SK-N-MC (cell line): ENCODE measurements around the gene KRTAP9-2.
"Not testable (repeated sequence)": the region's sequence is repeated elsewhere in the genome, so short reads cannot be mapped to it uniquely, and the experiment has no call there.

Source experiments
- DNase-seq: peaks from one replicate; pipeline ENCODE4 v3.0.0-alpha.2; 2011; ENCODE audit warnings: low read depth, low spot score
- H3K27ac ChIP-seq: fragments of 200-600 bp; sonication (generic); 2 replicates; pipeline ENCODE4 v1.5.1; 2016; ENCODE audit warnings: mixed run types
- H3K36me3 ChIP-seq: fragments of 200-600 bp; sonication (generic); 2 replicates; pipeline ENCODE4 v1.6.1; 2017; ENCODE audit warnings: antibody characterized with exemption, low read length, mixed read lengths; ENCODE audit not compliant: insufficient read depth
- H3K4me3 ChIP-seq: fragments of 200-600 bp; sonication (generic); 2 replicates; pipeline ENCODE4 v1.5.1; 2016
- H3K9ac ChIP-seq: fragments of 200-600 bp; sonication (generic); 2 replicates; pipeline ENCODE4 v1.8.0; 2017; ENCODE audit warnings: mixed run types, mixed read lengths; ENCODE audit not compliant: insufficient read length
- H3K9me3 ChIP-seq: fragments of 200-600 bp; sonication (generic); 2 replicates; pipeline ENCODE4 v1.6.1; 2017; ENCODE audit warnings: low read depth, mild to moderate bottlenecking, antibody characterized with exemption, low read length, moderate library complexity, mixed read lengths
- EZH2 ChIP-seq: fragments of 200-600 bp; sonication (generic); IDR thresholded peaks from one replicate; pipeline ENCODE4 v1.6.1; 2017; ENCODE audit warnings: antibody characterized with exemption
- FOXP2 ChIP-seq: optimal IDR thresholded peaks from 2 replicates; pipeline ENCODE3; 2011; ENCODE audit warnings: mild to moderate bottlenecking, moderate library complexity; ENCODE audit not compliant: insufficient read depth; ENCODE audit errors: extremely low read length, control extremely low read depth
- POLR2AphosphoS5 ChIP-seq: IDR thresholded peaks from 2 replicates; pipeline ENCODE4 v1.6.1; 2012; ENCODE audit warnings: mild to moderate bottlenecking, low read depth, low read length, borderline replicate concordance

The KRTAP9-2 gene

GRCh38 chr17:41256291-41256685, 29.8 kb downstream of the KRTAP9-2 start:
- Histone ChIP-seq H3K4me3 (no peak overlapping the region), H3K9ac (no peak overlapping the region), H3K27ac (no peak overlapping the region), H3K9me3 (no peaks in the 10 kb centered on the region), H3K36me3 (no peaks in the 10 kb centered on the region)
- no peak for DNase-seq
- TF ChIP-seq EZH2 = no peak
- no peak for TF ChIP-seq FOXP2
- no peak for TF ChIP-seq POLR2AphosphoS5

- no peak overlapping the region for H3K9ac ChIP-seq
- no peak for DNase-seq
Observed at GRCh38 chr17:41258406-41258805, 32.0 kb downstream of the KRTAP9-2 start.

GRCh38 chr17:41263212-41263611, 36.8 kb downstream of the KRTAP9-2 start:
- DNase-seq = no peak
- Histone ChIP-seq H3K9me3 (no peaks in the 10 kb centered on the region), H3K27ac (no peak overlapping the region), H3K36me3 (no peaks in the 10 kb centered on the region), H3K9ac (no peak overlapping the region), H3K4me3 (no peak overlapping the region)
- TF ChIP-seq POLR2AphosphoS5 (no peak), EZH2 (no peak), FOXP2 (no peak)

More at GRCh38 chr17:41258406-41258805, 32.0 kb downstream of the KRTAP9-2 start:
- Histone ChIP-seq H3K9me3 (no peaks in the 10 kb centered on the region), H3K36me3 (no peaks in the 10 kb centered on the region), H3K27ac (no peak overlapping the region), H3K4me3 (no peak overlapping the region)
- TF ChIP-seq EZH2 (no peak), FOXP2 (no peak), POLR2AphosphoS5 (no peak)

- H3K4me3 ChIP-seq = no peak overlapping the region
- no peak overlapping the region for H3K9ac ChIP-seq
- no peak for TF ChIP-seq POLR2AphosphoS5
- no peak for TF ChIP-seq FOXP2
- no peak for TF ChIP-seq EZH2
- no peaks in the 10 kb centered on the region for H3K9me3 ChIP-seq
- H3K36me3 ChIP-seq = no peaks in the 10 kb centered on the region
- H3K27ac ChIP-seq = no peak overlapping the region
- no peak for DNase-seq
Observed at GRCh38 chr17:41264599-41264998, 38.2 kb downstream of the KRTAP9-2 start.

- TF ChIP-seq FOXP2 = no peak
- no peak for TF ChIP-seq POLR2AphosphoS5
- TF ChIP-seq EZH2 = no peak
- Histone ChIP-seq H3K27ac (no peak within 1 kb of the TSS), H3K4me3 (no peak within 1 kb of the TSS), H3K9ac (no peak within 1 kb of the TSS), H3K36me3 (no peaks in the 10 kb centered on the region), H3K9me3 (no peaks in the 10 kb centered on the region)
- DNase-seq = no peak
Observed at GRCh38 chr17:41265078-41265477, 38.6 kb downstream of the KRTAP9-2 start, which contains the start of gene KRTAP9-6. Gene KRTAP9-6 (plus strand): TSS chr17:41265378. CDS start chr17:41265378, 0 bp downstream.

- no peak for TF ChIP-seq FOXP2
- no peak for TF ChIP-seq POLR2AphosphoS5
- no peak for TF ChIP-seq EZH2
- no peak overlapping the region for H3K27ac ChIP-seq
- DNase-seq = no peak
- no peaks in the 10 kb centered on the region for H3K36me3 ChIP-seq
- no peak overlapping the region for H3K9ac ChIP-seq
- no peak overlapping the region for H3K4me3 ChIP-seq
- H3K9me3 ChIP-seq = no peaks in the 10 kb centered on the region
Observed at GRCh38 chr17:41267711-41268110, 41.3 kb downstream of the KRTAP9-2 start.

- not testable (repeated sequence) for H3K27ac ChIP-seq, H3K36me3 ChIP-seq, H3K4me3 ChIP-seq, DNase-seq, H3K9me3 ChIP-seq, H3K9ac ChIP-seq
Observed at GRCh38 chr17:41271323-41271722, 44.9 kb downstream of the KRTAP9-2 start.

GRCh38 chr17:41271858-41272257, 45.4 kb downstream of the KRTAP9-2 start:
- no peak overlapping the region for H3K27ac ChIP-seq
- no peak overlapping the region for H3K4me3 ChIP-seq
- no peaks in the 10 kb centered on the region for H3K9me3 ChIP-seq
- no peak for TF ChIP-seq POLR2AphosphoS5
- TF ChIP-seq EZH2 = no peak
- no peak for TF ChIP-seq FOXP2
- H3K9ac ChIP-seq = no peak overlapping the region
- no peak for DNase-seq
- no peaks in the 10 kb centered on the region for H3K36me3 ChIP-seq

- H3K9ac ChIP-seq, H3K9me3 ChIP-seq, H3K4me3 ChIP-seq, H3K36me3 ChIP-seq, H3K27ac ChIP-seq, DNase-seq: not testable (repeated sequence)
Observed at GRCh38 chr17:41275648-41276190, 49.3 kb downstream of the KRTAP9-2 start, which contains the start of gene KRTAP9-7. Gene KRTAP9-7 (plus strand): TSS chr17:41275698. CDS start chr17:41275698, 0 bp downstream.
